Liver (tissue), 3 donors: ENCODE measurements around the gene ZNF148.

Experiments used
- ATF3 ChIP-seq: IDR thresholded peaks from 2 replicates; pipeline ENCODE4 v1.6.1; 2016; ENCODE audit warnings: antibody characterized with exemption
- CTCF ChIP-seq: fragments of 150-350 bp; IDR thresholded peaks from 2 replicates; pipeline ENCODE4 v1.5.1; 2017; ENCODE audit warnings: improper control_type of control experiment, low read depth, low read length; ENCODE audit not compliant: missing input control
- REST ChIP-seq: IDR thresholded peaks from 2 replicates; pipeline ENCODE4 v1.6.1; 2016; ENCODE audit warnings: antibody characterized with exemption, mild to moderate bottlenecking
- YY1 ChIP-seq: IDR thresholded peaks from 2 replicates; pipeline ENCODE4 v1.6.1; 2016; ENCODE audit warnings: antibody characterized with exemption, mild to moderate bottlenecking
- donor health status: healthy.
- donor health status: healthy.

- TF ChIP-seq CTCF (no peak), ATF3 (no peak), YY1 (no peak), REST (no peak)
Observed at GRCh38 chr3:125246237-125246636, 128.9 kb downstream of the ZNF148 start.
